T-helper 17 cell (primary cell): ENCODE measurements around the gene FLNB. TPM values are rescaled to one million over a fixed set of nuclear protein-coding genes. Genes with fewer than 3 reads are reported as not detected.

Source experiments
- ATAC-seq: fragments of 150-1000 bp; cut with Tn5 transposase; 2 replicates; pipeline ENCODE4 v1.10.0; 2021; ENCODE audit warnings: mild to moderate bottlenecking, moderate library complexity
- DNase-seq, 3 donors: peaks; one replicate each; pipeline versions ENCODE4 v3.0.0 to v3.0.0-alpha.2; 2020 to 2021
- H3K9me3 ChIP-seq: one replicate; pipeline ENCODE4 v1.7.0; 2013; ENCODE audit warnings: low read length, mild to moderate bottlenecking; ENCODE audit not compliant: control insufficient read depth, poor library complexity, severe bottlenecking
- H3K27ac Mint-ChIP-seq: one replicate; pipeline ENCODE4 v1.8.0; 2022; ENCODE audit warnings: mild to moderate bottlenecking, moderate library complexity, mixed read lengths
- H3K27me3 Mint-ChIP-seq: one replicate; pipeline ENCODE4 v1.8.0; 2022; ENCODE audit warnings: mixed read lengths
- H3K36me3 Mint-ChIP-seq: one replicate; pipeline ENCODE4 v1.8.0; 2022; ENCODE audit warnings: low read depth, mixed read lengths
- H3K4me1 Mint-ChIP-seq: one replicate; pipeline ENCODE4 v1.8.0; 2022; ENCODE audit warnings: mild to moderate bottlenecking, mixed read lengths
- H3K4me3 Mint-ChIP-seq: one replicate; pipeline ENCODE4 v1.8.0; 2022; ENCODE audit warnings: mild to moderate bottlenecking, moderate library complexity, mixed read lengths
- total RNA-seq, 4 donors: library from RNA in 2 of 4; stranded (reverse) in 2 of 4; gene quantifications; one replicate each; pipeline ENCODE4 v1.2.3 and lab custom pipeline; 2022 to 2026

Gene FLNB
- total RNA-seq, 2 donors from 2014 or later: 41.1 to 42.5 TPM

GRCh38 chr3:58098531-58098930, 90.3 kb downstream of the FLNB start:
- no peak for DNase-seq
- Mint-ChIP-seq H3K27me3 (no peaks in the 10 kb centered on the region), H3K36me3 (peaks cover 18% of the 10 kb centered on the region)

GRCh38 chr3:58099865-58100264, 91.6 kb downstream of the FLNB start:
- Mint-ChIP-seq H3K4me1 (peaks cover 5% of the 10 kb centered on the region), H3K4me3 (no peak overlapping the region), H3K36me3 (peaks cover 18% of the 10 kb centered on the region), H3K27me3 (no peaks in the 10 kb centered on the region), H3K27ac (peak overlapping the region; percentile 83)
- DNase-seq (no peak), ATAC-seq (no peak)
- no peaks in the 10 kb centered on the region for H3K9me3 ChIP-seq

More at GRCh38 chr3:58098531-58098930, 90.3 kb downstream of the FLNB start:
- Mint-ChIP-seq H3K4me1 (peaks cover 5% of the 10 kb centered on the region), H3K27ac (no peak overlapping the region), H3K4me3 (no peak overlapping the region)
- H3K9me3 ChIP-seq: no peaks in the 10 kb centered on the region
- ATAC-seq: no peak

GRCh38 chr3:58101499-58102389, 93.5 kb downstream of the FLNB start:
- H3K4me1 Mint-ChIP-seq: peaks cover 5% of the 10 kb centered on the region
- no peak for DNase-seq
- no peaks in the 10 kb centered on the region for H3K9me3 ChIP-seq
- no peak overlapping the region for H3K27ac Mint-ChIP-seq
- H3K27me3 Mint-ChIP-seq: no peaks in the 10 kb centered on the region
- H3K36me3 Mint-ChIP-seq: peaks cover 17% of the 10 kb centered on the region
- no peak overlapping the region for H3K4me3 Mint-ChIP-seq
- ATAC-seq: no peak

GRCh38 chr3:58102390-58102750, 94.1 kb downstream of the FLNB start:
- peaks cover 5% of the 10 kb centered on the region for H3K4me1 Mint-ChIP-seq
- H3K27ac Mint-ChIP-seq: no peak overlapping the region
- H3K27me3 Mint-ChIP-seq: no peaks in the 10 kb centered on the region
- no peaks in the 10 kb centered on the region for H3K9me3 ChIP-seq
- H3K36me3 Mint-ChIP-seq: peaks cover 17% of the 10 kb centered on the region
- H3K4me3 Mint-ChIP-seq: no peak overlapping the region
- no peak for DNase-seq
- no peak for ATAC-seq

GRCh38 chr3:58102976-58103451, 94.8 kb downstream of the FLNB start:
- Mint-ChIP-seq H3K36me3 (peaks cover 17% of the 10 kb centered on the region), H3K4me1 (peaks cover 5% of the 10 kb centered on the region), H3K27me3 (no peaks in the 10 kb centered on the region), H3K4me3 (no peak overlapping the region), H3K27ac (no peak overlapping the region)
- no peak for DNase-seq
- no peak for ATAC-seq
- H3K9me3 ChIP-seq: no peaks in the 10 kb centered on the region

- H3K9me3 ChIP-seq: no peaks in the 10 kb centered on the region
- H3K36me3 Mint-ChIP-seq: peaks cover 16% of the 10 kb centered on the region
- ATAC-seq (no peak), DNase-seq (no peak)
- H3K27me3 Mint-ChIP-seq: no peaks in the 10 kb centered on the region
- no peak overlapping the region for H3K4me3 Mint-ChIP-seq
- H3K27ac Mint-ChIP-seq: no peak overlapping the region
- H3K4me1 Mint-ChIP-seq: peaks cover 3% of the 10 kb centered on the region
These were observed 95.9 kb downstream of the FLNB start for GRCh38 chr3:58104151-58104550.

GRCh38 chr3:58104712-58105111, 96.5 kb downstream of the FLNB start:
- no peaks in the 10 kb centered on the region for H3K27me3 Mint-ChIP-seq
- DNase-seq: no peak
- ATAC-seq: no peak
- no peaks in the 10 kb centered on the region for H3K9me3 ChIP-seq
- H3K4me1 Mint-ChIP-seq: no peaks in the 10 kb centered on the region
- H3K36me3 Mint-ChIP-seq: peaks cover 13% of the 10 kb centered on the region
- H3K27ac Mint-ChIP-seq: no peak overlapping the region
- H3K4me3 Mint-ChIP-seq: no peak overlapping the region

GRCh38 chr3:58105196-58105595, 97.0 kb downstream of the FLNB start:
- Mint-ChIP-seq H3K27me3 (no peaks in the 10 kb centered on the region), H3K27ac (no peak overlapping the region), H3K4me3 (no peak overlapping the region), H3K36me3 (peaks cover 10% of the 10 kb centered on the region), H3K4me1 (no peaks in the 10 kb centered on the region)
- no peaks in the 10 kb centered on the region for H3K9me3 ChIP-seq
- DNase-seq (no peak), ATAC-seq (no peak)

GRCh38 chr3:58106061-58106460, 97.8 kb downstream of the FLNB start:
- peaks cover 10% of the 10 kb centered on the region for H3K36me3 Mint-ChIP-seq
- no peak overlapping the region for H3K27ac Mint-ChIP-seq
- H3K4me3 Mint-ChIP-seq: no peak overlapping the region
- DNase-seq: no peak
- H3K9me3 ChIP-seq: no peaks in the 10 kb centered on the region
- no peaks in the 10 kb centered on the region for H3K27me3 Mint-ChIP-seq
- no peak for ATAC-seq
- no peaks in the 10 kb centered on the region for H3K4me1 Mint-ChIP-seq

GRCh38 chr3:58106640-58107039, 98.4 kb downstream of the FLNB start:
- Mint-ChIP-seq H3K27ac (no peak overlapping the region), H3K36me3 (peaks cover 10% of the 10 kb centered on the region)
- ATAC-seq: no peak

GRCh38 chr3:58107597-58107996, 99.4 kb downstream of the FLNB start:
- no peak overlapping the region for H3K4me3 Mint-ChIP-seq
- H3K27me3 Mint-ChIP-seq: no peaks in the 10 kb centered on the region
- no peak for DNase-seq
- H3K36me3 Mint-ChIP-seq: peaks cover 6% of the 10 kb centered on the region
- H3K4me1 Mint-ChIP-seq: peaks cover 5% of the 10 kb centered on the region
- no peak overlapping the region for H3K27ac Mint-ChIP-seq
- ATAC-seq: no peak
- H3K9me3 ChIP-seq: no peaks in the 10 kb centered on the region

More at GRCh38 chr3:58106640-58107039, 98.4 kb downstream of the FLNB start:
- H3K9me3 ChIP-seq: no peaks in the 10 kb centered on the region
- Mint-ChIP-seq H3K4me3 (no peak overlapping the region), H3K27me3 (no peaks in the 10 kb centered on the region), H3K4me1 (no peaks in the 10 kb centered on the region)
- no peak for DNase-seq

- no peaks in the 10 kb centered on the region for H3K9me3 ChIP-seq
- Mint-ChIP-seq H3K27ac (no peak overlapping the region), H3K4me3 (no peak overlapping the region), H3K36me3 (peaks cover 12% of the 10 kb centered on the region), H3K4me1 (peaks cover 11% of the 10 kb centered on the region), H3K27me3 (no peaks in the 10 kb centered on the region)
- ATAC-seq (no peak), DNase-seq (no peak)
These were observed 101.5 kb downstream of the FLNB start for GRCh38 chr3:58109752-58110151.

- peak; percentile 13 for ATAC-seq
- peak overlapping the region; percentile 56 for H3K27ac Mint-ChIP-seq
- H3K4me1 Mint-ChIP-seq: peaks cover 30% of the 10 kb centered on the region
- no peaks in the 10 kb centered on the region for H3K27me3 Mint-ChIP-seq
- H3K4me3 Mint-ChIP-seq: no peak overlapping the region
- DNase-seq: peak in 1 of 3 donors; percentile 7
- peaks cover 11% of the 10 kb centered on the region for H3K36me3 Mint-ChIP-seq
- no peaks in the 10 kb centered on the region for H3K9me3 ChIP-seq
These were observed 103.4 kb downstream of the FLNB start for GRCh38 chr3:58111513-58112184.
